B cell (primary cell): ENCODE measurements around the gene SLC6A4. TPM values are rescaled to one million over a fixed set of nuclear protein-coding genes. Genes with fewer than 3 reads are reported as not detected.
A peak's percentile ranks its signal among the peaks of the same experiment; 100 is the strongest.
"Not testable (repeated sequence)": the region's sequence is repeated elsewhere in the genome, so short reads cannot be mapped to it uniquely, and the experiment has no call there.

Source experiments
- ATAC-seq: fragments of 200-7000 bp; cut with Tn5 transposase; one replicate; pipeline ENCODE4 v1.10.0; 2021; ENCODE audit warnings: low read depth, mild to moderate bottlenecking, moderate number of reproducible peaks, moderate library complexity
- CTCF ChIA-PET: fragments of 350-600 bp; sonication (Branson Sonifier 250); formaldehyde crosslinking; loops from one replicate; lab custom pipeline; 2021; ENCODE audit warnings: antibody characterized with exemption, inconsistent platforms; lab: Charles Lee
- POLR2A ChIA-PET: fragments of 350-600 bp; sonication (Branson Sonifier 250); formaldehyde crosslinking; loops from one replicate; lab custom pipeline; 2021; ENCODE audit warnings: antibody characterized with exemption; lab: Charles Lee
- DNase-seq: peaks from one replicate; pipeline ENCODE4 v3.0.0; 2013
- H2AFZ ChIP-seq: 2 replicates; pipeline ENCODE4 v1.6.1; 2012; ENCODE audit warnings: mild to moderate bottlenecking, low read depth, low read length; ENCODE audit not compliant: insufficient read depth, poor library complexity, severe bottlenecking
- H3K27ac ChIP-seq, 2 donors: 1 replicate in 1 of 2; 2 replicates in 1 of 2; pipeline ENCODE4 v1.5.1; 2012 to 2013; ENCODE audit warnings: low read length in 2 of 2, mild to moderate bottlenecking in 2 of 2, moderate library complexity in 1 of 2
- H3K27me3 ChIP-seq, 4 experiments: fragments of 200-600 bp in 1 of 4; sonication (generic) in 1 of 4; replicated peaks in 1 of 4; 1 replicate in 2 of 4; 2 replicates in 2 of 4; pipeline versions ENCODE4 v1.6.1 to v1.7.0; 2013 to 2016; ENCODE audit warnings: low read length in 3 of 4, mild to moderate bottlenecking in 2 of 4, mixed read lengths in 1 of 4, moderate library complexity in 1 of 4; ENCODE audit not compliant: insufficient read depth in 4 of 4, control insufficient read depth in 3 of 4; ENCODE audit errors: control extremely low read depth in 1 of 4
- H3K36me3 ChIP-seq, 2 experiments: replicated peaks in 1 of 2; 1 replicate in 1 of 2; 2 replicates in 1 of 2; pipeline versions ENCODE4 v1.6.1 to v1.7.1; 2013; ENCODE audit warnings: low read length in 1 of 2; ENCODE audit not compliant: insufficient read depth in 2 of 2, control insufficient read depth in 1 of 2; ENCODE audit errors: control extremely low read depth in 1 of 2, extremely low read depth in 1 of 2
- H3K4me1 ChIP-seq, 2 donors: fragments of 200-600 bp in 1 of 2; sonication (generic) in 1 of 2; 1 replicate in 1 of 2; 2 replicates in 1 of 2; pipeline versions ENCODE4 v1.5.1 to v1.6.1; 2013 to 2017; ENCODE audit warnings: low read length in 2 of 2; ENCODE audit not compliant: control insufficient read depth in 2 of 2, insufficient read depth in 2 of 2
- H3K4me2 ChIP-seq: replicated peaks from 2 replicates; pipeline ENCODE3; 2012; ENCODE audit warnings: mild to moderate bottlenecking, low read depth, low read length; ENCODE audit not compliant: poor library complexity, severe bottlenecking
- H3K4me3 ChIP-seq, 5 experiments: fragments of 200-600 bp in 1 of 5; sonication (generic) in 1 of 5; 1 replicate in 3 of 5; 2 replicates in 2 of 5; pipeline versions ENCODE4 v1.5.1 to v1.7.0; 2011 to 2016; ENCODE audit warnings: low read length in 4 of 5, mild to moderate bottlenecking in 4 of 5, low read depth in 2 of 5, control low read depth in 1 of 5, moderate library complexity in 1 of 5; ENCODE audit not compliant: insufficient read depth in 1 of 5; ENCODE audit errors: control extremely low read depth in 1 of 5, extremely low read depth in 1 of 5
- H3K79me2 ChIP-seq: fragments of 200-600 bp; sonication (generic); one replicate; pipeline ENCODE4 v1.6.0; 2016; ENCODE audit warnings: low read length; ENCODE audit not compliant: control insufficient read depth, insufficient read depth
- H3K9ac ChIP-seq: fragments of 200-600 bp; sonication (generic); 2 replicates; pipeline ENCODE4 v1.6.1; 2017; ENCODE audit warnings: mild to moderate bottlenecking, low read length, moderate library complexity
- H3K9me3 ChIP-seq, 3 donors: one replicate each; pipeline versions ENCODE4 v1.6.1 to v1.7.1; 2013; ENCODE audit warnings: low read length in 2 of 3; ENCODE audit not compliant: control insufficient read depth in 2 of 3, insufficient read depth in 1 of 3; ENCODE audit errors: control extremely low read depth in 1 of 3
- H4K20me1 ChIP-seq: 2 replicates; pipeline ENCODE4 v1.6.0; 2012; ENCODE audit warnings: mild to moderate bottlenecking, low read length; ENCODE audit not compliant: insufficient read depth, control insufficient read depth, poor library complexity, severe bottlenecking
- H3K27ac Mint-ChIP-seq: one replicate; pipeline ENCODE4 v1.8.0; 2021; ENCODE audit warnings: mixed read lengths
- H3K27me3 Mint-ChIP-seq: one replicate; pipeline ENCODE4 v1.8.0; 2021; ENCODE audit warnings: mixed read lengths
- H3K4me1 Mint-ChIP-seq: one replicate; pipeline ENCODE4 v1.8.0; 2021; ENCODE audit warnings: mixed read lengths
- H3K4me3 Mint-ChIP-seq: one replicate; pipeline ENCODE4 v1.8.0; 2021; ENCODE audit warnings: mixed read lengths
- H3K9me3 Mint-ChIP-seq: one replicate; pipeline ENCODE4 v1.8.0; 2022; ENCODE audit warnings: mixed read lengths; ENCODE audit not compliant: insufficient read depth
- EZH2 ChIP-seq: IDR thresholded peaks from 2 replicates; pipeline ENCODE4 v1.6.1; 2012; ENCODE audit warnings: borderline replicate concordance, low read depth, mild to moderate bottlenecking, moderate library complexity, low read length; ENCODE audit not compliant: insufficient read depth, poor library complexity, severe bottlenecking
- WGBS: methylation state at CpG from one replicate; pipeline ENCODE4 v1.1.5; 2013; ENCODE audit warnings: missing lambda C conversion rate; ENCODE audit not compliant: insufficient coverage; 5-methylcytosine and 5-hydroxymethylcytosine counted together
- intact Hi-C: fragments of 100-400 bp; cut with micrococcal nuclease; formaldehyde crosslinking; loops from one replicate; pipeline ENCODE4 v1.10.0; 2022
- polyA plus RNA-seq: library from polyadenylated mRNA; depleted of rRNA; stranded (reverse); fragments of >200 nt; gene quantifications from 2 replicates; pipeline ENCODE4 v1.2.3, GENCODE V29; 2012
- small RNA-seq: library from RNA; depleted of rRNA; stranded (forward); fragments of <200 nt; gene quantifications from one replicate; pipeline ENCODE3, GENCODE V24; 2012; ENCODE audit warnings: low replicate concordance, low read depth; ENCODE audit not compliant: insufficient read length
- total RNA-seq, 2 donors: library from RNA; stranded (reverse); fragments of 120-200 nt in 1 of 2; gene quantifications; 1 replicate in 1 of 2; 2 replicates in 1 of 2; pipeline versions ENCODE4 v1.2.3 to v1.2.4, GENCODE V29; 2013 to 2022
- TF ChIP-seq, protein P1 (sequence below): fragments of 200-600 bp; IDR thresholded peaks from one replicate; pipeline ENCODE4 v1.8.0; 2022; ENCODE audit warnings: antibody characterized with exemption, mild to moderate bottlenecking

SLC6A4 gene
- total and polyA plus RNA-seq, 2 donors (not counting 1 experiment from before 2014, with no cell fraction given): not detected

DNA sequence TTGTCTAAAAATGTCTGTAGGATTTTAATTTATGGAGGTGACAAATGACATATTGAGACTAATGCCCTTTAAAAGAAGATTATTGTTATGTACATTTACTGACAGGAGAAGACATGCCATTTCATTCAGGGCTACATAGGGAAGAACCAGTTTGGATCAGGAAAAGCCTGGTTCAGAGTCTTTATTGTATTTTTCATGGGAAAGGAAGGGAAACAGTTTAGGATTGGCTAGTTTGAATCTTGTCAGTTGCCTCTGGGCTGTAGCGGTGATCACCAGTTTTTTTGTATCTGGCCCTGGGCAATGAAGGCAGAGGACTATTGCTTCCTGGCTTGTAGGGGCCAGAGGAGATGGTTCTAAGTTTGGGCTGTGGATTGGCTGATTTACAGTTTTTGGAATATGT is 87.1 kb downstream of the SLC6A4 start:
- no peak for ATAC-seq
- intact Hi-C loops: no loop called here
- Histone ChIP-seq H3K79me2 (peaks cover 50% of the 10 kb centered on the region), H2AFZ (no peak overlapping the region), H3K9ac (no peak overlapping the region), H3K4me2 (no peak overlapping the region), H3K27ac (no peak overlapping the region), H3K36me3 (no peaks in the 10 kb centered on the region), H3K9me3 (no peaks in the 10 kb centered on the region), H4K20me1 (peaks cover 12% of the 10 kb centered on the region), H3K4me3 (no peak overlapping the region), H3K4me1 (peaks cover 0 to 7% of the 10 kb centered on the region in 2 donors), H3K27me3 (no peaks in the 10 kb centered on the region)
- POLR2A ChIA-PET: no interaction called here
- CTCF ChIA-PET: no interaction called here
- Mint-ChIP-seq H3K9me3 (no peaks in the 10 kb centered on the region), H3K4me1 (peaks cover 14% of the 10 kb centered on the region), H3K4me3 (no peak overlapping the region), H3K27me3 (no peaks in the 10 kb centered on the region), H3K27ac (no peak overlapping the region)
- no peak for DNase-seq
- TF ChIP-seq, protein P1, sequence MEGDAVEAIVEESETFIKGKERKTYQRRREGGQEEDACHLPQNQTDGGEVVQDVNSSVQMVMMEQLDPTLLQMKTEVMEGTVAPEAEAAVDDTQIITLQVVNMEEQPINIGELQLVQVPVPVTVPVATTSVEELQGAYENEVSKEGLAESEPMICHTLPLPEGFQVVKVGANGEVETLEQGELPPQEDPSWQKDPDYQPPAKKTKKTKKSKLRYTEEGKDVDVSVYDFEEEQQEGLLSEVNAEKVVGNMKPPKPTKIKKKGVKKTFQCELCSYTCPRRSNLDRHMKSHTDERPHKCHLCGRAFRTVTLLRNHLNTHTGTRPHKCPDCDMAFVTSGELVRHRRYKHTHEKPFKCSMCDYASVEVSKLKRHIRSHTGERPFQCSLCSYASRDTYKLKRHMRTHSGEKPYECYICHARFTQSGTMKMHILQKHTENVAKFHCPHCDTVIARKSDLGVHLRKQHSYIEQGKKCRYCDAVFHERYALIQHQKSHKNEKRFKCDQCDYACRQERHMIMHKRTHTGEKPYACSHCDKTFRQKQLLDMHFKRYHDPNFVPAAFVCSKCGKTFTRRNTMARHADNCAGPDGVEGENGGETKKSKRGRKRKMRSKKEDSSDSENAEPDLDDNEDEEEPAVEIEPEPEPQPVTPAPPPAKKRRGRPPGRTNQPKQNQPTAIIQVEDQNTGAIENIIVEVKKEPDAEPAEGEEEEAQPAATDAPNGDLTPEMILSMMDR: no peak
- TF ChIP-seq EZH2: no peak
- WGBS: 100% methylated on average over 1 of the region's 1 CpG

DNA sequence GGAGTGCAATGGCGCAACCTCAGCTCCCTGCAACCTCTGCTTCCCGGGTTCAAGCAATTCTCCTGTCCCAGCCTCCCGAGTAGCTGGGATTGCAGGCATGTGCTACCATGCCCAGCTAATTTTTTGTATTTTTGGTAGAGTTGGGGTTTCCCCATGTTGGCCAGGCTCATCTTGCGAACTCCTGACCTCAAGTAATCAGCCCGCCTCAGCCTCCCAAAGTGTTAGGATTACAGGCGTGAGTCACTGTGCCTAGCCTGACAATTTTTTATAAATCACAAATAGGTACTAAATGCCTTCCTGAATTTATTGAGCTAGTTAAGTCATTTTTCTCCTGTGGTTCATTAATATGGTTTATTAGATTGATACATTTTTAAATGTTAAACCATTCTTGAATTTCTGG is 87.6 kb downstream of the SLC6A4 start:
- peaks cover 12% of the 10 kb centered on the region for H4K20me1 ChIP-seq
- DNase-seq, ATAC-seq, H3K4me3 Mint-ChIP-seq, H3K27me3 ChIP-seq, CTCF ChIA-PET, H2AFZ ChIP-seq, H3K4me2 ChIP-seq, H3K27ac ChIP-seq, H3K9ac ChIP-seq, H3K36me3 ChIP-seq, H3K4me3 ChIP-seq, H3K27me3 Mint-ChIP-seq, H3K9me3 Mint-ChIP-seq, H3K27ac Mint-ChIP-seq, H3K4me1 ChIP-seq, POLR2A ChIA-PET, intact Hi-C loops, H3K9me3 ChIP-seq: not testable (repeated sequence)
- peaks cover 14% of the 10 kb centered on the region for H3K4me1 Mint-ChIP-seq
- H3K79me2 ChIP-seq: peaks cover 55% of the 10 kb centered on the region
- WGBS: 93% methylated on average over 3 of the region's 6 CpGs

Small RNAs within 50 kb of the gene (small RNA-seq; reads per million reads assigned to genes)
- 3.0 reads per million, percentile 45 among the genes with 10 or more reads in this experiment for gene RF00154

Other genes with a start within 250 kb of the SLC6A4 start
- gene NSRP1, start 118.9 kb downstream of the SLC6A4 start, total RNA-seq: 41.0 and 46.2 TPM in 2 replicates
- gene NSRP1, start 118.9 kb downstream of the SLC6A4 start, polyA plus RNA-seq: 11.2 and 17.8 TPM in 2 replicates
- gene BLMH, start 56.2 kb upstream of the SLC6A4 start, total RNA-seq: 25.9 and 27.9 TPM in 2 replicates
- gene BLMH, start 56.2 kb upstream of the SLC6A4 start, polyA plus RNA-seq: 5.9 and 8.3 TPM in 2 replicates
- gene TMIGD1, start 98.4 kb upstream of the SLC6A4 start, total RNA-seq: not detected in 2 replicates
- not detected in 2 replicates for gene TMIGD1, start 98.4 kb upstream of the SLC6A4 start, polyA plus RNA-seq
- gene CPD, start 143.2 kb upstream of the SLC6A4 start, total RNA-seq: 12.5 and 15.6 TPM in 2 replicates
- 1.5 and 6.1 TPM in 2 replicates for gene CPD, start 143.2 kb upstream of the SLC6A4 start, polyA plus RNA-seq
- gene GOSR1, start 241.7 kb upstream of the SLC6A4 start, total RNA-seq: 66.6 and 68.8 TPM in 2 replicates
- 19.1 and 24.3 TPM in 2 replicates for gene GOSR1, start 241.7 kb upstream of the SLC6A4 start, polyA plus RNA-seq